ENCODE data around the gene DGKH.
"Not testable (repeated sequence)": the region's sequence is repeated elsewhere in the genome, so short reads cannot be mapped to it uniquely, and the experiment has no call there.

Gene DGKH

GRCh38 chr13:42110410-42111155 is 62.1 kb downstream of the DGKH start:
- peak in 1 of 3 donors; percentile 9 for DNase-seq (ENCODE audit: low read depth in 3 of 3, low spot score in 1 of 3)

GRCh38 chr13:42112864-42113263 is 64.4 kb downstream of the DGKH start:
- no peak for DNase-seq (ENCODE audit: low read depth in 3 of 3, low spot score in 1 of 3)

GRCh38 chr13:42113478-42113877 is 65.0 kb downstream of the DGKH start:
- DNase-seq (ENCODE audit: low read depth in 3 of 3, low spot score in 1 of 3), result no peak

GRCh38 chr13:42114278-42114677 is 65.8 kb downstream of the DGKH start:
- DNase-seq (ENCODE audit: low read depth in 3 of 3, low spot score in 1 of 3), result no peak

GRCh38 chr13:42114912-42115311 is 66.5 kb downstream of the DGKH start:
- DNase-seq (ENCODE audit: low read depth in 3 of 3, low spot score in 1 of 3), result no peak

GRCh38 chr13:42116225-42116624 is 67.8 kb downstream of the DGKH start:
- DNase-seq (ENCODE audit: low read depth in 3 of 3, low spot score in 1 of 3), result no peak

GRCh38 chr13:42119041-42119440 is 70.6 kb downstream of the DGKH start:
- no peak for DNase-seq (ENCODE audit: low read depth in 3 of 3, low spot score in 1 of 3)

GRCh38 chr13:42119875-42120274 is 71.4 kb downstream of the DGKH start:
- no peak for DNase-seq (ENCODE audit: low read depth in 3 of 3, low spot score in 1 of 3)

GRCh38 chr13:42123600-42123999 is 75.2 kb downstream of the DGKH start:
- no peak for DNase-seq (ENCODE audit: low read depth in 3 of 3, low spot score in 1 of 3)

- DNase-seq (ENCODE audit: low read depth in 3 of 3, low spot score in 1 of 3), result no peak
Measured at GRCh38 chr13:42125046-42125445, 76.6 kb downstream of the DGKH start.

GRCh38 chr13:42127047-42127446 is 78.6 kb downstream of the DGKH start:
- no peak for DNase-seq (ENCODE audit: low read depth in 3 of 3, low spot score in 1 of 3)

- no peak for DNase-seq (ENCODE audit: low read depth in 3 of 3, low spot score in 1 of 3)
Measured at GRCh38 chr13:42129033-42129432, 80.6 kb downstream of the DGKH start.

GRCh38 chr13:42136518-42136917 is 88.1 kb downstream of the DGKH start:
- DNase-seq (ENCODE audit: low read depth in 3 of 3, low spot score in 1 of 3), result no peak

GRCh38 chr13:42137856-42138537 is 89.5 kb downstream of the DGKH start:
- DNase-seq (ENCODE audit: low read depth in 3 of 3, low spot score in 1 of 3), result no peak

- DNase-seq (ENCODE audit: low read depth in 3 of 3, low spot score in 1 of 3), result no peak
Measured at GRCh38 chr13:42140494-42140893, 92.0 kb downstream of the DGKH start.

- DNase-seq (ENCODE audit: low read depth in 3 of 3, low spot score in 1 of 3), result not testable (repeated sequence)
Measured at GRCh38 chr13:42141052-42141451, 92.6 kb downstream of the DGKH start.

GRCh38 chr13:42146359-42146758 is 97.9 kb downstream of the DGKH start:
- DNase-seq (ENCODE audit: low read depth in 3 of 3, low spot score in 1 of 3), result no peak

GRCh38 chr13:42148538-42148937 is 100.1 kb downstream of the DGKH start:
- DNase-seq (ENCODE audit: low read depth in 3 of 3, low spot score in 1 of 3), result no peak

GRCh38 chr13:42149136-42149535 is 100.7 kb downstream of the DGKH start:
- DNase-seq (ENCODE audit: low read depth in 3 of 3, low spot score in 1 of 3), result no peak

GRCh38 chr13:42151781-42152180 is 103.3 kb downstream of the DGKH start:
- no peak for DNase-seq (ENCODE audit: low read depth in 3 of 3, low spot score in 1 of 3)

- DNase-seq (ENCODE audit: low read depth in 3 of 3, low spot score in 1 of 3), result no peak
Measured at GRCh38 chr13:42152495-42152894, 104.0 kb downstream of the DGKH start.

- no peak for DNase-seq (ENCODE audit: low read depth in 3 of 3, low spot score in 1 of 3)
Measured at GRCh38 chr13:42153199-42154113, 105.0 kb downstream of the DGKH start.

All from stimulated activated CD4-positive, alpha-beta T cell treated with anti-CD3 and anti-CD28 coated beads, TNF-alpha, amount 100 ng/mL, for 1 hour (primary cell).